Measurements from ENCODE around the gene NKX2-2.

DNA sequence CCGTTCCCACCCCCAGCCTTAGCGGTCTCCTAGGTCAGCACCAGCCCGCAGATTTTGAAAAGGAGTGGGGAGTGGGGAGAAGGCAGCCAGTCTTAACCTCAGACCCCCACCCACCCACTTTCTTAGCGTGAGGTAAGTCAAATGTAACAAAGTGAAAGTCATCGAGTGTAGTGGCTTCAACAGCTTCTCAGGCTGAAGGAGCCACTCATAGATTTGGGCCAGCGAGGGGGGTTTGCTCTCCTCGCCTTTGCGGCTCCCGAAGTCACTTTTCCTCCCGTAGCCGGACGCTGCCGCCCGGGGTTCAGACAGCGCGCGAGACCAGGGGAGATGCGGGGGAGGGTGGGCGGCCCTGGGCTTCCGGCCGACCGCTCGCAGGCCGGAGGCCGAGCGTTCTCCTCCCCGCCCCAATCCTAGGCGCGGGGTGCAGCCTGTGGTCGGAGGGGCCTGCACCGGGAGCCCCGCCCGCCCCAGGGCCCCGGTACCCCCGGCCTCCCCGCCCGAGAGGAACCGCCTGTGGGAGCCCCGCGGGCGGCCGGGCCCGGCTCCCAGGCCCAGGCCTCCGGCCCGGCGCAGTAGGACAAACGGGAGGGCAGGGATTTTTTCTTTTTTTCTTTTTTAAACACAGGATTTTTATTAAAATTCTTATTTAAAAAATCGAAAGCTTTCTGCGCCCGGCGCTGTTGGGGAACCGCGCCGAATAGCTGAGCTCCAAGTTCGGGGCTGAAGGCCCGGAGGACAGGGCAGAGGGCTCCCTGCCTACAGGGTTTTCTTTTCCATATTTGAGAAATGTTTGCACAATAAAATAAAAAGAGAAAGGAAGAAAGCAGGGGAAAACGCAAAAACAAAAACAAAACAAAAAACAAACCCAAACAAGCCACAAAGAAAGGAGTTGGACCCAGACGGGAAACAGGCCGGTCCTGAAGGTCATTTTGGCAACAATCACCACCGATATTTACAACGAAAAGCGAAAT is 3.2 kb downstream of the NKX2-2 start:
- TF ChIP-seq CTCF (IDR thresholded peaks at IDR 0.05): no peak
- TF ChIP-seq POLR2A (IDR thresholded peaks at IDR 0.05): no peak
